Activated CD4-positive, alpha-beta T cell treated with anti-CD3 and anti-CD28 coated beads, Interleukin-2, Interleukin-6, amounts not matched to agents 100 ng/mL and 50 ng/mL, durations not matched to agents 16 hours and 8 hours (primary cell): ENCODE measurements around the gene RET.

Experiments
- DNase-seq: peaks from one replicate; pipeline ENCODE4 v3.0.0-alpha.2; 2020

Gene RET

GRCh38 chr10:43044961-43045621 lies 31.8 kb upstream of the RET start:
- DNase-seq, result no peak

GRCh38 chr10:43045631-43046287 lies 31.1 kb upstream of the RET start:
- DNase-seq, result no peak

- no peak for DNase-seq
Measured at GRCh38 chr10:43046288-43046991, 30.4 kb upstream of the RET start.

GRCh38 chr10:43047288-43047970 lies 29.4 kb upstream of the RET start:
- no peak for DNase-seq

GRCh38 chr10:43048301-43049051 lies 28.4 kb upstream of the RET start:
- no peak for DNase-seq

- DNase-seq, result no peak
Measured at GRCh38 chr10:43049081-43049551, 27.8 kb upstream of the RET start.

GRCh38 chr10:43050011-43050410 lies 26.9 kb upstream of the RET start:
- DNase-seq, result no peak

GRCh38 chr10:43053825-43054224 lies 23.0 kb upstream of the RET start:
- DNase-seq, result no peak

- no peak for DNase-seq
Measured at GRCh38 chr10:43054593-43054992, 22.3 kb upstream of the RET start.

- no peak for DNase-seq
Measured at GRCh38 chr10:43055217-43055616, 21.7 kb upstream of the RET start.

GRCh38 chr10:43055991-43056567 lies 20.8 kb upstream of the RET start:
- DNase-seq, result no peak

- DNase-seq, result no peak
Measured at GRCh38 chr10:43056568-43057011, 20.3 kb upstream of the RET start.

GRCh38 chr10:43057231-43057711 lies 19.6 kb upstream of the RET start:
- DNase-seq, result no peak

- no peak for DNase-seq
Measured at GRCh38 chr10:43057831-43058340, 19.0 kb upstream of the RET start.

- DNase-seq, result no peak
Measured at GRCh38 chr10:43058716-43059335, 18.0 kb upstream of the RET start.

GRCh38 chr10:43059336-43059720 lies 17.5 kb upstream of the RET start:
- DNase-seq, result no peak

GRCh38 chr10:43059828-43060227 lies 17.0 kb upstream of the RET start:
- DNase-seq, result no peak

GRCh38 chr10:43060291-43060690 lies 16.6 kb upstream of the RET start:
- DNase-seq, result no peak

- no peak for DNase-seq
Measured at GRCh38 chr10:43061331-43061730, 15.5 kb upstream of the RET start.

GRCh38 chr10:43061760-43062159 lies 15.1 kb upstream of the RET start:
- no peak for DNase-seq

GRCh38 chr10:43062402-43063160 lies 14.3 kb upstream of the RET start:
- DNase-seq, result no peak
